Neuronal stem cell (in vitro differentiated cells): Measurements from ENCODE around the gene PXDN.

ENCODE experiments used
- DNase-seq: peaks from one replicate; pipeline ENCODE4 v3.0.0-alpha.2; 2013; ENCODE audit warnings: low spot score
- H2AFZ ChIP-seq: one replicate; pipeline ENCODE4 v1.6.1; 2013; ENCODE audit warnings: mild to moderate bottlenecking, low read length, inconsistent platforms
- H2AK5ac ChIP-seq: 2 replicates; pipeline ENCODE4 v1.6.1; 2013; ENCODE audit warnings: low read depth, mild to moderate bottlenecking, inconsistent platforms, low read length, moderate library complexity, mixed read lengths
- H2BK120ac ChIP-seq: 2 replicates; pipeline ENCODE4 v1.6.1; 2013; ENCODE audit warnings: low read depth, mild to moderate bottlenecking, inconsistent platforms, low read length, moderate library complexity, mixed read lengths
- H2BK12ac ChIP-seq: one replicate; pipeline ENCODE4 v1.6.1; 2013; ENCODE audit warnings: low read length, inconsistent platforms
- H2BK15ac ChIP-seq: 2 replicates; pipeline ENCODE4 v1.6.1; 2013; ENCODE audit warnings: mild to moderate bottlenecking, low read length, inconsistent platforms, mixed read lengths
- H2BK5ac ChIP-seq: one replicate; pipeline ENCODE4 v1.6.1; 2013; ENCODE audit warnings: inconsistent platforms, mild to moderate bottlenecking, low read length, moderate library complexity
- H3K14ac ChIP-seq: one replicate; pipeline ENCODE4 v1.6.1; 2013; ENCODE audit warnings: low read length, inconsistent platforms
- H3K18ac ChIP-seq: 2 replicates; pipeline ENCODE4 v1.6.1; 2013; ENCODE audit warnings: low read length, inconsistent platforms
- H3K23ac ChIP-seq: 2 replicates; pipeline ENCODE4 v1.6.1; 2013; ENCODE audit warnings: low read depth, mild to moderate bottlenecking, mixed read lengths, low read length, inconsistent platforms; ENCODE audit not compliant: poor library complexity
- H3K27ac ChIP-seq: replicated peaks from 3 replicates; pipeline ENCODE4 v1.5.1; 2013; ENCODE audit warnings: low read length, inconsistent platforms
- H3K27me3 ChIP-seq, 3 experiments: 2 replicates each; pipeline ENCODE4 v1.6.1; 2013; ENCODE audit warnings: low read length in 3 of 3, mild to moderate bottlenecking in 2 of 3, inconsistent platforms in 1 of 3, low read depth in 1 of 3, mixed read lengths in 1 of 3, moderate library complexity in 1 of 3; ENCODE audit not compliant: control insufficient read depth in 3 of 3, insufficient read depth in 3 of 3
- H3K36me3 ChIP-seq, 2 donors: replicated peaks in 1 of 2; 2 replicates each; pipeline ENCODE4 v1.6.1; 2013; ENCODE audit warnings: low read length in 2 of 2; ENCODE audit not compliant: control insufficient read depth in 2 of 2, insufficient read depth in 2 of 2
- H3K4ac ChIP-seq: 2 replicates; pipeline ENCODE4 v1.6.1; 2013; ENCODE audit warnings: inconsistent platforms, mild to moderate bottlenecking, low read length, moderate library complexity
- H3K4me1 ChIP-seq, 2 donors: 1 replicate in 1 of 2; 2 replicates in 1 of 2; pipeline ENCODE4 v1.6.1; 2013; ENCODE audit warnings: low read length in 2 of 2, low read depth in 1 of 2; ENCODE audit not compliant: control insufficient read depth in 2 of 2, insufficient read depth in 1 of 2
- H3K4me2 ChIP-seq: one replicate; pipeline ENCODE4 v1.6.1; 2013; ENCODE audit warnings: mild to moderate bottlenecking, low read length, inconsistent platforms; ENCODE audit not compliant: insufficient read depth, poor library complexity, severe bottlenecking
- H3K4me3 ChIP-seq, 2 donors: 2 replicates each; pipeline ENCODE4 v1.5.1; 2013; ENCODE audit warnings: low read length in 2 of 2, mild to moderate bottlenecking in 2 of 2, inconsistent platforms in 1 of 2, moderate library complexity in 1 of 2
- H3K79me1 ChIP-seq: one replicate; pipeline ENCODE4 v1.6.1; 2013; ENCODE audit warnings: low read depth, mild to moderate bottlenecking, inconsistent platforms, low read length, moderate library complexity
- H3K9ac ChIP-seq: one replicate; pipeline ENCODE4 v1.6.1; 2013; ENCODE audit warnings: mild to moderate bottlenecking, low read depth, low read length, inconsistent platforms; ENCODE audit not compliant: poor library complexity
- H3K9me3 ChIP-seq, 2 donors: replicated peaks in 1 of 2; 2 replicates each; pipeline versions ENCODE3 to v1.6.1; 2013; ENCODE audit warnings: low read length in 2 of 2, mild to moderate bottlenecking in 2 of 2, inconsistent platforms in 1 of 2, low read depth in 1 of 2, mixed read lengths in 1 of 2, moderate library complexity in 1 of 2; ENCODE audit not compliant: control insufficient read depth in 2 of 2, insufficient read depth in 1 of 2
- H4K8ac ChIP-seq: one replicate; pipeline ENCODE4 v1.6.1; 2013; ENCODE audit warnings: low read depth, mild to moderate bottlenecking, inconsistent platforms, low read length, moderate library complexity
- H4K91ac ChIP-seq: one replicate; pipeline ENCODE4 v1.6.1; 2013; ENCODE audit warnings: low read length, low read depth, mild to moderate bottlenecking, inconsistent platforms; ENCODE audit not compliant: poor library complexity
- WGBS, 2 donors: extraction: QIAGEN DNeasy Blood & Tissue Kit; methylation state at CpG; one replicate each; pipeline ENCODE4 v1.1.7; 2013; ENCODE audit warnings: missing lambda C conversion rate in 2 of 2, mixed read lengths in 1 of 2; ENCODE audit not compliant: insufficient read length in 2 of 2, insufficient replicate concordance in 1 of 2; ENCODE audit errors: extremely low coverage in 2 of 2; 5-methylcytosine and 5-hydroxymethylcytosine counted together

The PXDN gene

DNA sequence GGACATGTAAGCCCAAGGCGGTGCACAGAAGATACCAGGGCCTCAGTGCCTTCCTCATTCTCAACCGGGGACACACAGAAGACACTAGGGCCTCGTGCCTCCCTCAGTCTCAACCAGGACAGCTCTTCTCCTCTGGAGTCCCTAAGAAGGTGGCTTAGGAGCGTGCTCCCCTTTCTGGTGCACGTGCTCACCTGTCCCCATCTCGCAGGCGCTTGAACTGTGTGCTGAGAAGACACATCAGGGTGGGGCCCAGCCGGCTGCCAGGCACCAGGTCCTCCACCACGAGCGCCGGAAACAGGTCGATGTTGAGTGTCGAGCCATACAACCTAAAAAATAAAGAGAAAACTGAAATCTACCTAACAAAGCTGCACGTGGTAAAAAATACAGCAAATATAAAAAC lies 99.9 kb downstream of the PXDN start:
- H2BK15ac ChIP-seq: peak overlapping the region; percentile 67
- H4K91ac ChIP-seq: no peak overlapping the region
- no peak overlapping the region for H3K4me2 ChIP-seq
- H2AK5ac ChIP-seq: peak overlapping the region; percentile 70
- H2BK5ac ChIP-seq: peak overlapping the region; percentile 71
- H3K9me3 ChIP-seq: peaks cover 0 to 2% of the 10 kb centered on the region in 2 donors
- H3K36me3 ChIP-seq: peaks cover 0 to 34% of the 10 kb centered on the region in 2 donors
- no peak overlapping the region for H3K4me3 ChIP-seq
- H2AFZ ChIP-seq: no peak overlapping the region
- H3K18ac ChIP-seq: peak overlapping the region; percentile 79
- peaks cover 2 to 13% of the 10 kb centered on the region in 2 donors for H3K4me1 ChIP-seq
- no peak overlapping the region for H3K9ac ChIP-seq
- H3K27ac ChIP-seq: no peak overlapping the region
- no peak overlapping the region for H4K8ac ChIP-seq
- DNase-seq: no peak
- no peak overlapping the region for H2BK12ac ChIP-seq
- H3K4ac ChIP-seq: no peak overlapping the region
- no CpG with 5 or more reads among the region's 14 CpGs for WGBS, 2 donors
- H3K27me3 ChIP-seq: no peaks in the 10 kb centered on the region
- no peak overlapping the region for H3K23ac ChIP-seq
- peaks cover 6% of the 10 kb centered on the region for H3K79me1 ChIP-seq
- no peak overlapping the region for H3K14ac ChIP-seq
- no peak overlapping the region for H2BK120ac ChIP-seq

DNA sequence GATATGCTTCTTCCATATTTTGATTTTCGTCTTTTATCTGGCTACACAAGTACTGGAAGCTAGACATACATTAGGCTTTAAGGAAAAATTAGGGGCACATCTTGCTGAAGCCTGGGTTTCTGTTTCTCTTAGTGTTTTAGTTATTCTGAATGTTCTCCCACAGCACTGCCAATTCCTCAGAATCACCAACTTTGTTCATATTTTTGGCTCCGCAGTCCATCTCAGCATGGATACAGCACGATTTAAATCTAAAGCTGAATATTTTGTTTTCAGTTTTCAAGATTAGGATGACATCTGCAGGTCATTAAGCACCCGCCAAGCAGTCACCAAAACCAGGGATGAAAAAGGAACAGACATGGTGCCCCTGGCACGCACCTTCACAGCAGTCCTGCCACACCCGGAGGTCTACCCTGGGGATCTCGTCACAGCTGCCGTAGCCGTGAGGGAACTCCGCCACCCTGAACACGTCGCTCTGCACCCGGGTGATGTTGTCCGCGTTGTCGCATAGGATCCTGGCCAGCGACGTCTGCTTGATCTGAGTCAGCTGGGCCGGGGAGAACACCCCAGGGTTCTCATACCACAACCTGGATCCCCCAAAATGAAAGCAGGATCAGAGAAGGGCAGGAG lies 101.2 kb downstream of the PXDN start:
- H3K4ac ChIP-seq: no peak overlapping the region
- no CpG with 5 or more reads among the region's 19 CpGs for WGBS, 2 donors
- peak overlapping the region; percentile 70 for H3K23ac ChIP-seq
- H3K4me3 ChIP-seq: no peak overlapping the region
- DNase-seq: no peak
- no peak overlapping the region for H2AFZ ChIP-seq
- H3K79me1 ChIP-seq: peaks cover 4% of the 10 kb centered on the region
- peaks cover 0 to 33% of the 10 kb centered on the region in 2 donors for H3K36me3 ChIP-seq
- no peak overlapping the region for H3K4me2 ChIP-seq
- no peak overlapping the region for H3K27ac ChIP-seq
- H3K9ac ChIP-seq: peak overlapping the region; percentile 73
- H2BK15ac ChIP-seq: no peak overlapping the region
- no peak overlapping the region for H4K91ac ChIP-seq
- peak overlapping the region; percentile 39 for H3K18ac ChIP-seq
- no peak overlapping the region for H4K8ac ChIP-seq
- peaks cover 2 to 13% of the 10 kb centered on the region in 2 donors for H3K4me1 ChIP-seq
- H2BK120ac ChIP-seq: no peak overlapping the region
- peak overlapping the region; percentile 66 for H3K14ac ChIP-seq
- no peaks in the 10 kb centered on the region for H3K27me3 ChIP-seq
- peak overlapping the region; percentile 57 for H2BK5ac ChIP-seq
- H3K9me3 ChIP-seq: peaks cover 0 to 2% of the 10 kb centered on the region in 2 donors
- peak overlapping the region; percentile 61 for H2AK5ac ChIP-seq
- peak overlapping the region; percentile 43 for H2BK12ac ChIP-seq

DNA sequence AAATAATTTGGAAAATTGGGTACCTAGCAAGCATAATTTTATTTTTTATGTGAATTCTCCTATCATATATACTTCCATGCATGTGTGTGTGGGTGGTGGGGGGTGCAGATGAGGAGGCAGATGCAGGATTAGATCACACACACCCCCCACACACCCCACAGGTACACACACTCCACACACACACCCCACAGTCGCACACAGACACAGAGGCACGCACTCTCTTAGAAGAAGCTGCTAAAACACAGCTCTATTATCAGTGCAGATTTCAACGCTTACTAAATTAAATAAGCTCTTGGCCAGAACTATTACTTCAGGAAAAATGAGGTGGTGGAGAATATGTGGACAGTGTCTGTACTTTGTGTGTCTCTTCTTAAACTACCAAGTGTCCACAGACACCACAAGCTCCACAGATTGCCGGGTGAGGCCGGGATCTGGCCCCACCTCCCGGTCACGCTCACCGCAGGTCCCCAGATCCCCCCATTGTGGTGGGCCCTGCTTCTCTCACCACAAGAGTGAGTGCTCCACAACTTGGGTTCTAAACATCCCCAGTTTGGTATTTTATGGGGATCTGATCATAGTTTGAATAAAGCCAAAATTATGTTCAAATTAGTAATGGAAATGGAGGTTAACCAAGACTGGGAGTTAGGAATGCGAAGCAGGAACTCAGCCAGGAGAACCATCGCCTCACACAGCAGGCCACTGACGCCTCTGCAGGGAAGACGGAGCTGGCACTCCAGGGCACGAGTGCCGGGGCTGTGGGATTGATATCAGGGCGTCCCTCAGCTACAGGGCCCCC lies 102.1 kb downstream of the PXDN start:
- Histone ChIP-seq H3K4me3 (no peak overlapping the region), H3K79me1 (peaks cover 4% of the 10 kb centered on the region), H2AK5ac (peak overlapping the region; percentile 91), H3K9ac (peak overlapping the region; percentile 47), H3K4me2 (no peak overlapping the region), H3K4me1 (peaks cover 2 to 13% of the 10 kb centered on the region in 2 donors), H3K4ac (peak overlapping the region; percentile 78), H3K23ac (no peak overlapping the region), H4K91ac (peak overlapping the region; percentile 49), H3K14ac (peak overlapping the region; percentile 76), H3K9me3 (peaks cover 0 to 2% of the 10 kb centered on the region in 2 donors), H2AFZ (peak overlapping the region; percentile 79), H3K27ac (peak overlapping the region; percentile 66), H2BK15ac (peak overlapping the region; percentile 78), H3K36me3 (peaks cover 0 to 28% of the 10 kb centered on the region in 2 donors), H4K8ac (no peak overlapping the region), H2BK120ac (peak overlapping the region; percentile 54), H3K18ac (peak overlapping the region; percentile 87), H2BK5ac (peak overlapping the region; percentile 54), H2BK12ac (peak overlapping the region; percentile 68), H3K27me3 (no peaks in the 10 kb centered on the region)
- WGBS, 2 donors: no CpG with 5 or more reads among the region's 15 CpGs
- no peak for DNase-seq

DNA sequence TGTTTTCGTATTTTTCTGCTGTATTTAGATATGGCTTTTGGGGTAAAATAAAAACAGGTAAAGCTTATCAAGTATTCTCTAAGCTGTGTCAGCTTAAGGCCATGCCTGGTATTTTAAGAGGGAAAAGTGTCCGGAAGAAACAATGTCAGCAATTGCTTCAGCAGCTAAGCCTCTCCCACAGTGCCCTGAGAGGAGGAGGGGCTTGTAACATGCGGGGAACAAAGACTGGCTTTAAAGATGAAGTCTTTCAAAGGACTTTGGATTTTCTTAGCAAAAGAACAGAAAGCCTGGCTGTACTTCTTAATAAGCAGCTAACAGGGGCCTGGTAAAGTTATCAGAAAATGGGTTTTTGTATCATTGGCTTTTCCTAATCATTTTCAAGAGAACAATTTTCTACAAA lies 102.8 kb downstream of the PXDN start:
- Histone ChIP-seq H3K4me1 (peaks cover 2 to 13% of the 10 kb centered on the region in 2 donors), H2AK5ac (no peak overlapping the region), H4K91ac (no peak overlapping the region), H3K79me1 (peaks cover 4% of the 10 kb centered on the region), H3K36me3 (peaks cover 0 to 33% of the 10 kb centered on the region in 2 donors), H2BK15ac (no peak overlapping the region), H2AFZ (peak overlapping the region; percentile 79), H4K8ac (no peak overlapping the region), H2BK12ac (no peak overlapping the region), H3K4ac (no peak overlapping the region), H3K4me2 (no peak overlapping the region), H3K14ac (no peak overlapping the region), H3K9me3 (peaks cover 0 to 2% of the 10 kb centered on the region in 2 donors), H3K9ac (no peak overlapping the region), H3K27ac (peak overlapping the region; percentile 78), H3K18ac (no peak overlapping the region), H2BK5ac (no peak overlapping the region), H3K23ac (no peak overlapping the region), H2BK120ac (no peak overlapping the region), H3K27me3 (no peaks in the 10 kb centered on the region), H3K4me3 (no peak overlapping the region)
- DNase-seq: peak; percentile 64
- no CpG with 5 or more reads among the region's 3 CpGs for WGBS, 2 donors
